ENCODE results near the gene CCDC184.
"Not testable (repeated sequence)": the region's sequence is repeated elsewhere in the genome, so short reads cannot be mapped to it uniquely, and the experiment has no call there.

The CCDC184 gene

GRCh38 chr12:48216785-48217184, 33.3 kb downstream of the CCDC184 start:
- DNase-seq: peak; percentile 98

GRCh38 chr12:48219631-48220030, 36.2 kb downstream of the CCDC184 start:
- no peak for DNase-seq

- no peak for DNase-seq
Observed at GRCh38 chr12:48220701-48221100, 37.3 kb downstream of the CCDC184 start.

- no peak for DNase-seq
Observed at GRCh38 chr12:48221645-48222044, 38.2 kb downstream of the CCDC184 start.

- not testable (repeated sequence) for DNase-seq
Observed at GRCh38 chr12:48224533-48224932, 41.1 kb downstream of the CCDC184 start.

GRCh38 chr12:48231169-48231958, 47.9 kb downstream of the CCDC184 start:
- DNase-seq: not testable (repeated sequence)

Measured in MV-4-11 (cell line).